Measurements from ENCODE around the gene ZNF32. TPM values are rescaled to one million over a fixed set of nuclear protein-coding genes. Genes with fewer than 3 reads are reported as not detected.

ZNF32 gene
- total RNA-seq, 1 experiment from 2014 or later, result 42.7 TPM

Other genes with a start within 250 kb of the ZNF32 start
- gene HNRNPF, start 239.7 kb downstream of the ZNF32 start, total RNA-seq (2014; rRNA removed; shearing (Covaris generic)), result 225 and 256 TPM in 2 replicates
- 2.4 and 5.4 TPM in 2 replicates for gene ZNF487, start 211.8 kb downstream of the ZNF32 start, total RNA-seq (2014; rRNA removed; shearing (Covaris generic))
- gene ZNF239, start 74.3 kb downstream of the ZNF32 start, total RNA-seq (2014; rRNA removed; shearing (Covaris generic)), result 11.3 and 11.5 TPM in 2 replicates
- gene ZNF485, start 42.4 kb downstream of the ZNF32 start, total RNA-seq (2014; rRNA removed; shearing (Covaris generic)), result 6.9 and 8.6 TPM in 2 replicates